Measurements from ENCODE around the gene OSBPL7.

- TF ChIP-seq POLR2A (IDR thresholded peaks at IDR 0.05): no peak
- TF ChIP-seq CTCF (IDR thresholded peaks at IDR 0.05): no peak
These were observed 17.1 kb downstream of the OSBPL7 start for GRCh38 chr17:47804461-47804860.
